SK-N-SH treated with all-trans-retinoic acid at 6 μM for 48 hours (cell line): Measurements from ENCODE around the gene RNPEPL1.
"Not testable (repeated sequence)": the region's sequence is repeated elsewhere in the genome, so short reads cannot be mapped to it uniquely, and the experiment has no call there.

Source experiments
- ATAC-seq: fragments of 200-7000 bp; cut with Tn5 transposase; 3 replicates; pipeline ENCODE4 v1.9.1; 2020; ENCODE audit warnings: mild to moderate bottlenecking, moderate library complexity
- BACH2 ChIP-seq: fragments of 250-450 bp; sonication (Bioruptor Pico); IDR thresholded peaks from 2 replicates; pipeline ENCODE4 v1.9.0; 2021; ENCODE audit warnings: mild to moderate bottlenecking, borderline replicate concordance
- CREB5 ChIP-seq: fragments of 250-450 bp; sonication (Bioruptor Pico); IDR thresholded peaks from 2 replicates; pipeline ENCODE4 v1.5.1; 2020; ENCODE audit warnings: low read depth, mild to moderate bottlenecking, moderate library complexity
- CSRNP3 ChIP-seq: fragments of 250-450 bp; sonication (Bioruptor Pico); IDR thresholded peaks from 2 replicates; pipeline ENCODE4 v1.5.1; 2021; ENCODE audit warnings: mild to moderate bottlenecking, moderate library complexity
- ESRRG ChIP-seq: fragments of 250-450 bp; sonication (Bioruptor Pico); IDR thresholded peaks from 2 replicates; pipeline ENCODE4 v1.6.1; 2021; ENCODE audit warnings: mild to moderate bottlenecking
- GLIS3 ChIP-seq: fragments of 250-450 bp; sonication (Bioruptor Pico); IDR thresholded peaks from 2 replicates; pipeline ENCODE4 v1.5.0; 2020; ENCODE audit warnings: mild to moderate bottlenecking, moderate library complexity
- ISL1 ChIP-seq: fragments of 250-450 bp; sonication (Bioruptor Pico); IDR thresholded peaks from 2 replicates; pipeline ENCODE4 v2.1.2; 2022; ENCODE audit warnings: mild to moderate bottlenecking, moderate library complexity
- OSR1 ChIP-seq: fragments of 250-450 bp; sonication (Bioruptor Pico); IDR thresholded peaks from 2 replicates; pipeline ENCODE4 v1.8.0; 2022; ENCODE audit warnings: moderate library complexity, mild to moderate bottlenecking, inconsistent platforms
- PATZ1 ChIP-seq: fragments of 250-450 bp; sonication (Bioruptor Pico); IDR thresholded peaks from 2 replicates; pipeline ENCODE4 v1.8.0; 2020; ENCODE audit warnings: mild to moderate bottlenecking, moderate library complexity, borderline replicate concordance
- POU6F1 ChIP-seq: fragments of 250-450 bp; sonication (Bioruptor Pico); IDR thresholded peaks from 2 replicates; pipeline ENCODE4 v1.8.0; 2021; ENCODE audit warnings: low read depth, mild to moderate bottlenecking, moderate library complexity, borderline replicate concordance
- PPARA ChIP-seq: fragments of 250-450 bp; sonication (Bioruptor Pico); IDR thresholded peaks from 2 replicates; pipeline ENCODE4 v1.5.0; 2020; ENCODE audit warnings: mild to moderate bottlenecking, borderline replicate concordance
- RARB ChIP-seq: fragments of 250-450 bp; sonication (Bioruptor Pico); IDR thresholded peaks from 2 replicates; pipeline ENCODE4 v1.8.0; 2021; ENCODE audit warnings: mild to moderate bottlenecking, moderate library complexity
- SNAI2 ChIP-seq: fragments of 250-450 bp; sonication (Bioruptor Pico); IDR thresholded peaks from 2 replicates; pipeline ENCODE4 v1.5.0; 2020; ENCODE audit warnings: mild to moderate bottlenecking, moderate library complexity
- TCF4 ChIP-seq: fragments of 250-450 bp; sonication (Bioruptor Pico); IDR thresholded peaks from 2 replicates; pipeline ENCODE4 v1.8.0; 2021; ENCODE audit warnings: mild to moderate bottlenecking, moderate library complexity, borderline replicate concordance
- TOX ChIP-seq: fragments of 250-450 bp; sonication (Bioruptor Pico); IDR thresholded peaks from 2 replicates; pipeline ENCODE4 v1.8.0; 2021; ENCODE audit warnings: mild to moderate bottlenecking, moderate library complexity, borderline replicate concordance
- TSHZ2 ChIP-seq: fragments of 250-450 bp; sonication (Bioruptor Pico); IDR thresholded peaks from 2 replicates; pipeline ENCODE4 v1.5.0; 2020; ENCODE audit warnings: mild to moderate bottlenecking, moderate library complexity
- ZFP3 ChIP-seq: fragments of 250-450 bp; sonication (Bioruptor Pico); IDR thresholded peaks from 2 replicates; pipeline ENCODE4 v1.5.0; 2020; ENCODE audit warnings: mild to moderate bottlenecking, moderate library complexity
- ZFP30 ChIP-seq: fragments of 450-650 bp; formaldehyde crosslinking; IDR thresholded peaks from 2 replicates; pipeline ENCODE4 v1.5.0; 2022; ENCODE audit warnings: mild to moderate bottlenecking, moderate library complexity
- ZNF565 ChIP-seq: fragments of 450-650 bp; formaldehyde crosslinking; conservative IDR thresholded peaks from 2 replicates; pipeline ENCODE4 v1.5.0; 2020; ENCODE audit warnings: low read depth, mild to moderate bottlenecking, moderate library complexity
- ZNF70 ChIP-seq: fragments of 450-650 bp; formaldehyde crosslinking; IDR thresholded peaks from 2 replicates; pipeline ENCODE4 v1.5.0; 2020; ENCODE audit warnings: mild to moderate bottlenecking, moderate library complexity
- ZNF8 ChIP-seq: fragments of 450-650 bp; formaldehyde crosslinking; IDR thresholded peaks from 2 replicates; pipeline ENCODE4 v1.5.0; 2020; ENCODE audit warnings: mild to moderate bottlenecking, moderate library complexity

The RNPEPL1 gene

GRCh38 chr2:240561325-240561971 lies 6.8 kb upstream of the RNPEPL1 start:
- peak; percentile 8 for ATAC-seq
- TF ChIP-seq BACH2 (CRISPR knock-in tag), result no peak
- no peak for TF ChIP-seq SNAI2 (CRISPR knock-in tag)
- no peak for TF ChIP-seq CSRNP3 (CRISPR knock-in tag)
- no peak for TF ChIP-seq ESRRG (CRISPR knock-in tag)
- TF ChIP-seq OSR1 (CRISPR knock-in tag), result no peak
- TF ChIP-seq PPARA, result no peak
- TF ChIP-seq TOX (CRISPR knock-in tag), result no peak
- no peak for TF ChIP-seq TCF4 (CRISPR knock-in tag)
- no peak for TF ChIP-seq GLIS3
- TF ChIP-seq ZNF8, result no peak
- no peak for TF ChIP-seq POU6F1 (CRISPR knock-in tag)

- ATAC-seq, result not testable (repeated sequence)
Measured at GRCh38 chr2:240563231-240563630, 5.1 kb upstream of the RNPEPL1 start.

GRCh38 chr2:240563951-240564560 lies 4.2 kb upstream of the RNPEPL1 start:
- no peak for ATAC-seq
- TF ChIP-seq CSRNP3 (CRISPR knock-in tag) (no peak), TCF4 (CRISPR knock-in tag) (no peak), CREB5 (CRISPR knock-in tag) (no peak), ZFP30 (CRISPR knock-in tag) (no peak), ISL1 (no peak), PATZ1 (CRISPR knock-in tag) (no peak), BACH2 (CRISPR knock-in tag) (no peak), ZFP3 (CRISPR knock-in tag) (no peak), GLIS3 (no peak), PPARA (no peak), ZNF565 (CRISPR knock-in tag) (no peak), SNAI2 (CRISPR knock-in tag) (no peak), RARB (CRISPR knock-in tag) (no peak), ZNF70 (no peak), OSR1 (CRISPR knock-in tag) (no peak), TOX (CRISPR knock-in tag) (no peak), ZNF8 (no peak), POU6F1 (CRISPR knock-in tag) (no peak), ESRRG (CRISPR knock-in tag) (no peak), TSHZ2 (CRISPR knock-in tag) (no peak)
- TF ChIP-seq, all 23 proteins: peak for 0
